ENCODE results near the gene SUN5. TPM values are rescaled to one million over a fixed set of nuclear protein-coding genes. Genes with fewer than 3 reads are reported as not detected.
"Not testable (repeated sequence)": the region's sequence is repeated elsewhere in the genome, so short reads cannot be mapped to it uniquely, and the experiment has no call there.

Gene SUN5, protein sequence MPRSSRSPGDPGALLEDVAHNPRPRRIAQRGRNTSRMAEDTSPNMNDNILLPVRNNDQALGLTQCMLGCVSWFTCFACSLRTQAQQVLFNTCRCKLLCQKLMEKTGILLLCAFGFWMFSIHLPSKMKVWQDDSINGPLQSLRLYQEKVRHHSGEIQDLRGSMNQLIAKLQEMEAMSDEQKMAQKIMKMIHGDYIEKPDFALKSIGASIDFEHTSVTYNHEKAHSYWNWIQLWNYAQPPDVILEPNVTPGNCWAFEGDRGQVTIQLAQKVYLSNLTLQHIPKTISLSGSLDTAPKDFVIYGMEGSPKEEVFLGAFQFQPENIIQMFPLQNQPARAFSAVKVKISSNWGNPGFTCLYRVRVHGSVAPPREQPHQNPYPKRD
- not detected for total RNA-seq (2021; fragmentation: NEBNext Ultra II Directional; extraction: Animal tissue kit (Norgen Biotek cat#: 25700))
- long read RNA-seq, result 0 reads

DNA sequence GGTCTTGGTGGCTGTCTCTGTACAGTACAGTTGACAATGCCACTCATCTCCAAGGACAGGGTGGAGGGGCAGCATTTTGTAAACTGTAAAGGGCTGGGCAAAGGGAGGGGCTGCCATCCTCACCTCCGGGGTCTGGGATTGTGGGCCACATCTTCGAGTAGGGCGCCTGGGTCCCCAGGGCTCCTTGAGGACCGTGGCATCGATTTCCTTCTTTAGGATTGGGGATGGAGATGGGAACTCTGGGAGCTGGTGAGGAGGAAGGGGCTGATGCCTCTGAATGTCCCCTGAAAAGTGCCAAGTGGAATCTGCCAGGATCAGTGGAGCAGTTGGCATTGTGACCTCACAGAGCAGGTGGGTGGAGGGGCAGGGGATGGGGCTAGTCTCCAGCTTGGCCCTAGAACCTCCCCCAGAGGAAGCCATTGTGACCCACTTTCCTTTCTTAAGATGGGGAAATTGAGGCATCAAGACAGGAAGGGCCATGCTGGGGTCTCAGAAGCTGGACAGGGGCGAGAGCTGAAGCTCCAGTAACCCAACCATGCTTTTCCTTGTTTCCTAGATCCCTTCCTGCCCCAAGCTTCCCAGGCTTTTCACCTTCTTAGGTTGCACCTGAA, at the start of gene SUN5:
Gene SUN5, minus strand, starts transcription at position 293 of the 611 bp plus-strand sequence. Its CDS starts 93 bp downstream, at position 200.
- no peaks in the 10 kb centered on the region for H3K4me1 Mint-ChIP-seq (ENCODE audit: low read depth)
- no peak for DNase-seq
- H3K4me3 Mint-ChIP-seq, result no peak within 1 kb of the TSS
- TF ChIP-seq, protein P1, sequence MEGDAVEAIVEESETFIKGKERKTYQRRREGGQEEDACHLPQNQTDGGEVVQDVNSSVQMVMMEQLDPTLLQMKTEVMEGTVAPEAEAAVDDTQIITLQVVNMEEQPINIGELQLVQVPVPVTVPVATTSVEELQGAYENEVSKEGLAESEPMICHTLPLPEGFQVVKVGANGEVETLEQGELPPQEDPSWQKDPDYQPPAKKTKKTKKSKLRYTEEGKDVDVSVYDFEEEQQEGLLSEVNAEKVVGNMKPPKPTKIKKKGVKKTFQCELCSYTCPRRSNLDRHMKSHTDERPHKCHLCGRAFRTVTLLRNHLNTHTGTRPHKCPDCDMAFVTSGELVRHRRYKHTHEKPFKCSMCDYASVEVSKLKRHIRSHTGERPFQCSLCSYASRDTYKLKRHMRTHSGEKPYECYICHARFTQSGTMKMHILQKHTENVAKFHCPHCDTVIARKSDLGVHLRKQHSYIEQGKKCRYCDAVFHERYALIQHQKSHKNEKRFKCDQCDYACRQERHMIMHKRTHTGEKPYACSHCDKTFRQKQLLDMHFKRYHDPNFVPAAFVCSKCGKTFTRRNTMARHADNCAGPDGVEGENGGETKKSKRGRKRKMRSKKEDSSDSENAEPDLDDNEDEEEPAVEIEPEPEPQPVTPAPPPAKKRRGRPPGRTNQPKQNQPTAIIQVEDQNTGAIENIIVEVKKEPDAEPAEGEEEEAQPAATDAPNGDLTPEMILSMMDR (IDR thresholded peaks at IDR 0.05), result no peak
- H3K27me3 Mint-ChIP-seq (ENCODE audit: insufficient read depth), result peaks cover 18% of the 10 kb centered on the region
- H3K36me3 Mint-ChIP-seq (ENCODE audit: low read depth), result 0 out of 2 replicates have a peak, but pooled peaks cover 4% of the 10 kb centered on the region
- peaks cover 6% of the 10 kb centered on the region for H3K9me3 Mint-ChIP-seq
- no peak within 1 kb of the TSS for H3K27ac Mint-ChIP-seq

DNA sequence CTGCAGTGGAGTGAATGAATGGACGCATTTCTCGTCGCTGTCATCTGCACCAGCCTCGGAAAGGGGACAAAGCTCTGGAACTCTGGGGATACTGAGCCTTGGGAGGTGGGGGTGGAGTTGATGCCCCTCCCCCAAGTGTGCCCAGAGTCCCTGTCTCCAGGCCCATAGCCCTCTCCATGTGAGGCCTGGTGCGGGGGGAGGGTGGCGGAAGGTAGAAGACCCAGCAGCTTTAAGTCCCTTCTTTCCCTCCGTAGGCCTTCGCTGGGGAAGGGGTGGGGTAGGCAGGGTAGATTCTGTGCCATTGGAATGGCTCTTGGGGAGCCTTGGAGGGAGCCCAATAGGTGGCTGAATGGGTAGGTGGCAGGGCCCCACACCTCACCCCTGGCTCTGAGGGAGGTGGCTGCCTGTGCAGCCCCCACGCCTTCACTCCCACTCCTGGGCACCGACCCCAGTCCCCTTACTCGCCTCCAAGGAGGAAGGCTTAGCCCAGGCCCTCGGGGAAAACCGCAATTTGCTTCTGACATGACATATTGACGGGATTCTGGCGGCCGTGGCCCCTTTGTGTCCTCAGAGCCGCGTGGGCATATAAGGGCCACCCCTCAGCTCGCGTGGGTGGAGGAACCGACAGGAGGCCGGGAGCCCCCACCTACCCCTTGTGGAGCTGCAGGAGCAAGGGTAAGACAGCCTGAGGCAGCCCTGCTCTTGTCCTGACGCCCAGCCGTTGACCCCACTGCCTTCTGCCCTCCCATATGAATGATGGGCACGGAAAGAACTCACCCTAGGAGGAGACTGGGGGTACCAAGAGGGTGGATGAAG, 49.3 kb upstream of the SUN5 start, which contains the start of gene BPIFB3:
Gene BPIFB3, plus strand, starts transcription at position 613 of the 816 bp plus-strand sequence. CDS start 1,533 bp downstream, outside the sequence.
- H3K4me1 Mint-ChIP-seq (ENCODE audit: low read depth), result no peaks in the 10 kb centered on the region
- no peak within 1 kb of the TSS for H3K4me3 Mint-ChIP-seq
- no peaks in the 10 kb centered on the region for H3K36me3 Mint-ChIP-seq (ENCODE audit: low read depth)
- DNase-seq, result no peak
- peaks cover 27% of the 10 kb centered on the region for H3K27me3 Mint-ChIP-seq (ENCODE audit: insufficient read depth)
- H3K9me3 Mint-ChIP-seq, result no peaks in the 10 kb centered on the region
- TF ChIP-seq, protein P1 (IDR thresholded peaks at IDR 0.05), result no peak
- H3K27ac Mint-ChIP-seq, result no peak within 1 kb of the TSS

DNA sequence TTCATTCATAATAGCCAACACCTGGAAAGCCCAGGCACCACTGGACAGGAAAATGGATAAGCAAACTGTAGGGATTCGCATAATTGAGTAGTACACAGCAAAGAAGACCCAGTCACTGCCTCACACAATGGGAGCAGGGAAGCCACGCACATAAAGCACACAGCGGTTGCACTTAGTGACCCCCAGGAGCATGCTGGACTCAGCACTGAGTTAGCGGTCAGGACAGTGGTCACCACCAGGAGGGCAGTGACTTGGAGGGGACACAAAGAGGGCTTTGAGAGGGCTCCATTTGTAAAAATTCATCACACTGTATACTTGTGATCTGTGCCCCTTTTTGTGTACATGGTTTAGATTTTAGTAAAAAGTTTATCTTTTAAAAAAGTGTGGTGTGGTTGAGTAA, 47.1 kb upstream of the SUN5 start:
- no peak for DNase-seq
- H3K27ac Mint-ChIP-seq, result no peak overlapping the region
- H3K27me3 Mint-ChIP-seq (ENCODE audit: insufficient read depth), result peaks cover 22% of the 10 kb centered on the region
- no peak overlapping the region for H3K4me3 Mint-ChIP-seq
- TF ChIP-seq, protein P1 (IDR thresholded peaks at IDR 0.05), result no peak
- H3K36me3 Mint-ChIP-seq (ENCODE audit: low read depth), result no peaks in the 10 kb centered on the region
- peaks cover 2% of the 10 kb centered on the region for H3K9me3 Mint-ChIP-seq
- no peaks in the 10 kb centered on the region for H3K4me1 Mint-ChIP-seq (ENCODE audit: low read depth)

DNA sequence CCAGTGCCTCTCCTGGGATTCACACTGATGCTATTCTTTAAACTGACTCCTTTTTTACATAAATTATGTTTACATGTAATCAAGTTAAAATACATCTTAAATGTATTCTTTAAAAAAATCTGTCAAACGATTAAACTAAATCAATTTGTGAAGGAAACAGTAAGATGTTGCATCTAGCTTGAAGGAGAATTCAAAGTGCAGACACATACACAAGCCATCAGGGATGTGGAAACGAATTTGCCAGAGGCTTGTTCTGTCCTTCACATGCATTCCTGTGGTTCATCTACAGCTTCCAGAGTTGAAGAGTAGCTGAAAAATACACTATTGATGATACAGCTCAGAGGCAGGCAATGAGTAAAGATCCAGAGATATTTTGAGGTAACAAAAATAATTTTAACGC, 42.2 kb upstream of the SUN5 start:
- TF ChIP-seq, protein P1 (IDR thresholded peaks at IDR 0.05), result no peak
- peaks cover 10% of the 10 kb centered on the region for H3K36me3 Mint-ChIP-seq (ENCODE audit: low read depth)
- H3K27me3 Mint-ChIP-seq (ENCODE audit: insufficient read depth), result peaks cover 23% of the 10 kb centered on the region
- no peak for DNase-seq
- no peaks in the 10 kb centered on the region for H3K4me1 Mint-ChIP-seq (ENCODE audit: low read depth)
- H3K9me3 Mint-ChIP-seq, result peaks cover 10% of the 10 kb centered on the region
- no peak overlapping the region for H3K27ac Mint-ChIP-seq
- no peak overlapping the region for H3K4me3 Mint-ChIP-seq

DNA sequence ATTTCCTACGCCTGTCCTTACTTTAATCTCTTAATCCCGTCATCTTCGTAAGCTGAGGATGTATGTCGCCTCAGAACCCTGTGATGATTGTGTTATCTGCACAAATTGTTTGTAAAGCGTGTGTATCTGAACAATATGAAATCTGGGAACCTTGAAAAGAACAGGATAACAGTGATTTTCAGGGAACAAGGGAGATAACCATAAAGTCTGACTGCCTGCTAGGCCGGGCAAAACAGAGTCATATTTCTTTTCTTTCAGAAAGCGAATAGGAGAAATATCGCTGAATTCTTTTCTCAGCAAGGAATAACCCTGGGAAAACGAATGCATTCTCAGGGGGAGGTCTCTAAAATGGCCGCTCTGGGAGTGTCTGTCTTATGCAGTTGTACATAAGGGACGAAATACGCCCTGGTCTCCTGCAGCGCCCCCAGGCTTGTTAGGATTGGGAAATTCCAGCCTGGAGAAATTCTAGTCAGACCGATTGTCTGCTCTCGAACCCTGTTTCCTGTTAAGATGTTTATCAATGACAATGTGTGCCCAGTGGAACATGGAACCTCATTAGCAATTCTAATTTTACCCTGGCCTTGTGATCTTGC, 41.0 kb upstream of the SUN5 start:
- not testable (repeated sequence) for DNase-seq; H3K36me3 Mint-ChIP-seq (ENCODE audit: low read depth); H3K4me1 Mint-ChIP-seq (ENCODE audit: low read depth); H3K27ac Mint-ChIP-seq; H3K4me3 Mint-ChIP-seq
- Mint-ChIP-seq H3K9me3 (peaks cover 10% of the 10 kb centered on the region), H3K27me3 (ENCODE audit: insufficient read depth) (peaks cover 29% of the 10 kb centered on the region)
